ENCODE results near the gene ITPK1. TPM values are rescaled to one million over a fixed set of nuclear protein-coding genes. Genes with fewer than 3 reads are reported as not detected.

Gene ITPK1
- total RNA-seq, 4 donors from 2014 or later: 108 to 221 (median 138) TPM

DNA sequence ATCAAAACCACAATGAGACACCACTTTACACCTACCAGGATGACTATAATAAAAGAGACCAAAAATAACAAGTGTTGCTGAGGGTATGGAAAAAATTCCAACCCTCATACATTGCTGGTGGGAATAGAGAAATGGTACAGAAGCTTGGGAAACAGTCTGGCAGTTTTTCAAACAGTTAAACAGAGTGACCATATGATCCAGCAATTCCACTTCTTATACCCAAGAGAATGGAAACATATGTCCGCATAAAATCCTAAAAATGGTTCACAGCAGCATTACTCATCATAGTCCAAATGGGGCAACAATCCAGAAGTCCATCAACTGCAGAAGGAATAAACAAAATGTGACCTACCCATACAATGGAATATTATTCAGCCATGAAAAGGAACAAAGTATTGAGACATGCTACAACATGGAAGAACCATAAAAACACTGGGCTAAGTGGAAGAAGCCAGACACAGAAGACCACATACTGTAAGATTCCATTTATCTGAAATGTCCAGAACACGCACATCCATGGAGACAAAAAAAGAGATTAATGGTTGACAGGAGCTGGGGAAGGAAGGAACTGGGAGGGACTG, 148.3 kb downstream of the ITPK1 start:
- Histone ChIP-seq H3K27me3 (no peaks in the 10 kb centered on the region), H3K9me3 (no peaks in the 10 kb centered on the region), H3K4me1 (peaks cover 28 to 64% (median 48%) of the 10 kb centered on the region in 4 donors), H3K27ac (replicated peaks in 1 of 4) (no peak overlapping the region), H3K4me3 (no peak overlapping the region), H3K36me3 (peaks cover 0 to 2% (median under 1%) of the 10 kb centered on the region in 4 donors)
- DNase-seq (ENCODE audit: extremely low spot score): no peak
- intact Hi-C loops (cut with DNase I): no loop called here
- TF ChIP-seq EP300 (IDR thresholded peaks at IDR 0.05) (no peak), POLR2AphosphoS5 (IDR thresholded peaks at IDR 0.05) (no peak), POLR2A (IDR thresholded peaks at IDR 0.05; ENCODE audit: low read depth) (no peak)
- TF ChIP-seq, protein P1, sequence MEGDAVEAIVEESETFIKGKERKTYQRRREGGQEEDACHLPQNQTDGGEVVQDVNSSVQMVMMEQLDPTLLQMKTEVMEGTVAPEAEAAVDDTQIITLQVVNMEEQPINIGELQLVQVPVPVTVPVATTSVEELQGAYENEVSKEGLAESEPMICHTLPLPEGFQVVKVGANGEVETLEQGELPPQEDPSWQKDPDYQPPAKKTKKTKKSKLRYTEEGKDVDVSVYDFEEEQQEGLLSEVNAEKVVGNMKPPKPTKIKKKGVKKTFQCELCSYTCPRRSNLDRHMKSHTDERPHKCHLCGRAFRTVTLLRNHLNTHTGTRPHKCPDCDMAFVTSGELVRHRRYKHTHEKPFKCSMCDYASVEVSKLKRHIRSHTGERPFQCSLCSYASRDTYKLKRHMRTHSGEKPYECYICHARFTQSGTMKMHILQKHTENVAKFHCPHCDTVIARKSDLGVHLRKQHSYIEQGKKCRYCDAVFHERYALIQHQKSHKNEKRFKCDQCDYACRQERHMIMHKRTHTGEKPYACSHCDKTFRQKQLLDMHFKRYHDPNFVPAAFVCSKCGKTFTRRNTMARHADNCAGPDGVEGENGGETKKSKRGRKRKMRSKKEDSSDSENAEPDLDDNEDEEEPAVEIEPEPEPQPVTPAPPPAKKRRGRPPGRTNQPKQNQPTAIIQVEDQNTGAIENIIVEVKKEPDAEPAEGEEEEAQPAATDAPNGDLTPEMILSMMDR (IDR thresholded peaks at IDR 0.05): no peak
- WGBS: 83% methylated on average over 2 of the region's 2 CpGs

- intact Hi-C loops (cut with DNase I): no loop called here
- no peak for TF ChIP-seq POLR2A (IDR thresholded peaks at IDR 0.05; ENCODE audit: low read depth)
- TF ChIP-seq, protein P1 (IDR thresholded peaks at IDR 0.05): no peak
- no peak for TF ChIP-seq POLR2AphosphoS5 (IDR thresholded peaks at IDR 0.05)
- TF ChIP-seq EP300 (IDR thresholded peaks at IDR 0.05): no peak
Measured at GRCh38 chr14:92965281-92965680, 150.4 kb downstream of the ITPK1 start.

GRCh38 chr14:92964124-92965109, 151.3 kb downstream of the ITPK1 start:
- Histone ChIP-seq H3K36me3 (peaks cover 0 to 32% (median 22%) of the 10 kb centered on the region in 4 donors), H3K4me3 (no peak overlapping the region), H3K4me1 (peaks cover 28 to 67% (median 51%) of the 10 kb centered on the region in 4 donors), H3K27ac (replicated peaks in 1 of 4) (peak overlapping the region; percentile 80 to 84 (median 82)), H3K27me3 (no peaks in the 10 kb centered on the region), H3K9me3 (no peaks in the 10 kb centered on the region)
- WGBS: 57% methylated on average over 6 of the region's 12 CpGs
- no peak for DNase-seq (ENCODE audit: extremely low spot score)
- TF ChIP-seq POLR2AphosphoS5 (IDR thresholded peaks at IDR 0.05) (no peak), EP300 (IDR thresholded peaks at IDR 0.05) (no peak), POLR2A (IDR thresholded peaks at IDR 0.05; ENCODE audit: low read depth) (no peak)
- TF ChIP-seq, protein P1 (IDR thresholded peaks at IDR 0.05): no peak
- intact Hi-C loops (cut with DNase I): no loop called here

More at GRCh38 chr14:92965281-92965680, 150.4 kb downstream of the ITPK1 start:
- Histone ChIP-seq H3K4me1 (peaks cover 29 to 68% (median 44%) of the 10 kb centered on the region in 4 donors), H3K9me3 (no peaks in the 10 kb centered on the region), H3K27ac (replicated peaks in 1 of 4) (peak overlapping the region; percentile 80 to 84 (median 82)), H3K27me3 (no peaks in the 10 kb centered on the region), H3K36me3 (peaks cover 0 to 23% (median 19%) of the 10 kb centered on the region in 4 donors), H3K4me3 (no peak overlapping the region)
- no peak for DNase-seq (ENCODE audit: extremely low spot score)
- 81% methylated on average over 1 of the region's 1 CpG for WGBS

DNA sequence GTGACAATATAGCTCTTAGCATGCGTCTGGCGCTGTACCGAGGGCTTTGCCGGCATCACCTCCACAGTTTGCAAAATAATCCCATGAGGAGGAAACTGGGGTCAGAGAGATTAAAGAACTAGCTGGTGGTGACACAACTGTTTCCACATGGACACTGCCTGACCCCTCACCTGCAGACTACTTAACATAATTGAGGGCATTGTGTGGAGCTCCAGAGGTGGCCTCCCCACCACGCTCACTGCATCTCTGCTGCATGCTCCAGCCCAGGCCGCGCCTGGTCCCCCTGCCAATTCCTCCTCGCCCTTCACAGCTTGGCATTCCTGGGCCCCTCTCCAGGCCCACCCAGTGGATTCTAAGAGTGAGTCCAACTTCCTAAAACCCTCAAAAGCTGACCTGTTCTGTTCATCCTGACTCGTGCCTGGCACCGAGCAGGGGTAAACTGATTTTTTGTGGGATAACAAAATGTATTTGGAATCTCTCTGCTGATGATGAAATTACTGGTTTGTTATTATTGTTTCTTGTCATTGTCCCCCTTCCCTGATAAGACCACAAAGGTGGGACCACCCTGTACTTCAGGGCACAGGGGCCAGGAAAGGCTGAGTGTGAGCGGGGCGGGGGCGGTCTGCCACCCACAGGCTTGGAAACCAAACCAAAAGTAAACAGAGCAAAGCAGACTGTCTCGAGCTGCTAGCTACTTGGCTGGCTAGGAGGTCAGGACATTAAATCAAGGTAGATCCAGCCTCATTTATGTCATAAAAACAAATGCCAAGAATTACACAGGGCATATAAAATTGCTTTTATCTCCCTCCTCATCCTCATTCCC, 152.2 kb downstream of the ITPK1 start:
- H3K4me1 ChIP-seq: peaks cover 33 to 67% (median 55%) of the 10 kb centered on the region in 4 donors

More for the DNA sequence above, 152.2 kb downstream of the ITPK1 start:
- Histone ChIP-seq H3K27me3 (no peaks in the 10 kb centered on the region), H3K9me3 (no peaks in the 10 kb centered on the region), H3K36me3 (peaks cover 0 to 40% (median 27%) of the 10 kb centered on the region in 4 donors), H3K27ac (replicated peaks in 1 of 4) (peak overlapping the region; percentile 80 to 84 (median 82)), H3K4me3 (no peak overlapping the region)
- 49% methylated on average over 14 of the region's 14 CpGs for WGBS
- TF ChIP-seq POLR2AphosphoS5 (IDR thresholded peaks at IDR 0.05): no peak
- TF ChIP-seq POLR2A (IDR thresholded peaks at IDR 0.05; ENCODE audit: low read depth): no peak
- TF ChIP-seq, protein P1 (IDR thresholded peaks at IDR 0.05): no peak
- no peak for TF ChIP-seq EP300 (IDR thresholded peaks at IDR 0.05)
- intact Hi-C loops (cut with DNase I): no loop called here
- DNase-seq (ENCODE audit: extremely low spot score): no peak

All from esophagus muscularis mucosa (tissue), 4 donors.